ENCODE measurements around the gene ATXN1. TPM values are rescaled to one million over a fixed set of nuclear protein-coding genes. Genes with fewer than 3 reads are reported as not detected.

Gene ATXN1
- total RNA-seq, 5 donors from 2014 or later (not counting 1 experiment from before 2014, with no cell fraction given), result 65.1 to 101 (median 77.5) TPM

DNA sequence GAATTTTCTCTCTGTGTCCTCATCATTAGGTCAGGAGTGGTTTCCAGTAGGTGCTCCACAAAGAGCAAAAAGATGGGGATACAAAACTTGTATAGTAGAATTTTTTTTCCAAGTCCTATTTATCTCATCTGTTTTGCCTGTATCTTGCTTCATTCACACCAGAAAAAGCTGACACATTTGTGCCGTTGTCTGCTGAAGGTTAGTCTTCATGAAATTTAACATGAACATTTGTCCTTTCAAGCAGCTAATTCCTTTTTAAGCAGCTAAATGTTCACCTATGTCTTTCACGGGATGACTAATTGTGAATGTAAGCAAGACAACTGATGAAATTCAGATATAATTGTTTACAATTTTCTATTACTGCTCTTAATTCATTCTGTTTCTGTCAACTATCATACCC lies 83.8 kb downstream of the ATXN1 start:
- no peak overlapping the region for H3K27ac ChIP-seq (ENCODE audit: low read length)
- ATAC-seq (replicated peaks in 1 of 4) (no peak), DNase-seq (no peak)
- Mint-ChIP-seq H3K4me1 (peaks cover 3 to 31% (median 19%) of the 10 kb centered on the region in 3 donors), H3K27ac (peak overlapping the region in 1 of 2 donors; percentile 22), H3K27me3 (no peaks in the 10 kb centered on the region), H3K9me3 (no peaks in the 10 kb centered on the region), H3K36me3 (peaks cover 38% of the 10 kb centered on the region), H3K4me3 (no peak overlapping the region)
- H3K9me3 ChIP-seq, result no peaks in the 10 kb centered on the region
- ChIA-PET CTCF (interaction anchor here in 1 of 2 donors (0.7 kb wide), 1 partner anchor 971 kb away, joined by 3 read pairs; no protein-coding TSS in a partner anchor), POLR2A (no interaction called here)
- peaks cover 0 to 2% of the 10 kb centered on the region in 2 experiments for H3K4me1 ChIP-seq (ENCODE audit: control insufficient read depth in 1 of 2, extremely low read depth in 1 of 2, insufficient read depth in 2 of 2, low read length in 2 of 2)
- WGBS (ENCODE audit: insufficient coverage), result no CpG with 5 or more reads among the region's 2 CpGs
- no peak overlapping the region for H3K4me3 ChIP-seq (ENCODE audit: control insufficient read depth in 1 of 2, extremely low read depth in 1 of 2, low read length in 1 of 2)
- no peaks in the 10 kb centered on the region for H3K27me3 ChIP-seq (replicated peaks in 1 of 2; ENCODE audit: control insufficient read depth in 2 of 2, extremely low read depth in 1 of 2, insufficient read depth in 2 of 2, low read length in 1 of 2)
- H3K36me3 ChIP-seq (ENCODE audit: control insufficient read depth in 2 of 2, extremely low read depth in 1 of 2, insufficient read depth in 1 of 2, low read length in 1 of 2), result peaks cover 0 to 16% of the 10 kb centered on the region in 2 donors

DNA sequence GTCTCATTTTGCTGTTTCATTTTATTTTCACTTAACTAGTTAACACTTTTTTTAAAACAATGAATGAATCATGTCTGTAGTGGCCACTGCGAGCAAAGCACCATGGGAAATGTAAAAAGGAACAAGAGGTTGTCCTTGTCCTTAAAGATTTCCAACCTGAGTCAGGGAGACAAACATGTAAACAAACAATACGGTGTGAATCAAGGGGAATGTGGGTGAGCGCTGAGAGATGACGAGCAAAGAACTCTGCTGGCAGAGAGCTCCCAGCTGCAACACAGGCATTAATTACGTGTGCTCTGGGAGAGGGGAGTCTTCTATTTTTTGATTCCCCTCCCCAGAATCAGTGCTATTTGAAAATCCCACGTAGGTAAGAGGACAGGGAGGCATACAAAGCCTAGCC lies 84.3 kb downstream of the ATXN1 start:
- CTCF ChIA-PET, result no interaction called here
- WGBS (ENCODE audit: insufficient coverage), result no CpG with 5 or more reads among the region's 6 CpGs
- Mint-ChIP-seq H3K36me3 (peaks cover 35% of the 10 kb centered on the region), H3K9me3 (no peaks in the 10 kb centered on the region), H3K27me3 (no peaks in the 10 kb centered on the region), H3K4me3 (no peak overlapping the region), H3K4me1 (peaks cover 8 to 35% (median 23%) of the 10 kb centered on the region in 3 donors), H3K27ac (peak overlapping the region in 1 of 2 donors; percentile 33)
- no peak for DNase-seq
- Histone ChIP-seq H3K9me3 (no peaks in the 10 kb centered on the region), H3K27ac (ENCODE audit: low read length) (no peak overlapping the region), H3K4me1 (ENCODE audit: control insufficient read depth in 1 of 2, extremely low read depth in 1 of 2, insufficient read depth in 2 of 2, low read length in 2 of 2) (peaks cover 0 to 5% of the 10 kb centered on the region in 2 experiments), H3K36me3 (ENCODE audit: control insufficient read depth in 2 of 2, extremely low read depth in 1 of 2, insufficient read depth in 1 of 2, low read length in 1 of 2) (peaks cover 0 to 16% of the 10 kb centered on the region in 2 donors), H3K27me3 (replicated peaks in 1 of 2; ENCODE audit: control insufficient read depth in 2 of 2, extremely low read depth in 1 of 2, insufficient read depth in 2 of 2, low read length in 1 of 2) (no peaks in the 10 kb centered on the region), H3K4me3 (ENCODE audit: control insufficient read depth in 1 of 2, extremely low read depth in 1 of 2, low read length in 1 of 2) (no peak overlapping the region)
- POLR2A ChIA-PET, result no interaction called here
- ATAC-seq (replicated peaks in 1 of 4), result no peak

DNA sequence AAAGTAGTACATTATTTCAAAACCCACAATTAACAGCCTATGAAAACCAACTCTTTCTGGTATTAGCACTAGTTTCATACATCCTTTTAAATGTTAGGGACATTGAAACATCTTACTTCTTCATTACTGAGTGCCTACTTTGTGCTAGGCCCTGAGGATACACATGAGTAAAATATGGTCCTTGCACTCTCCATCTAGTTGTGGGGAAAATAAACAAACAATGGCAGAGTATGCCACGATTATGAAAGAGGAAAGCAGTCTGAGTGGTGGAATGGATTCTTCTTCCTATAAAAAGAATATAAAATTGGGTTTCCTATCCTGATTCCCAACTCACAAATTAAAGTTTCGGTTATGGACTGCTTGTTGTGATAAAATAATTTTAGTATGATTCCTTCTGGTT lies 84.9 kb downstream of the ATXN1 start:
- no peak overlapping the region for H3K27ac ChIP-seq (ENCODE audit: low read length)
- DNase-seq (no peak), ATAC-seq (replicated peaks in 1 of 4) (no peak)
- H3K36me3 ChIP-seq (ENCODE audit: control insufficient read depth in 2 of 2, extremely low read depth in 1 of 2, insufficient read depth in 1 of 2, low read length in 1 of 2), result peaks cover 0 to 10% of the 10 kb centered on the region in 2 donors
- Mint-ChIP-seq H3K9me3 (no peaks in the 10 kb centered on the region), H3K4me3 (no peak overlapping the region), H3K4me1 (peaks cover 9 to 40% (median 28%) of the 10 kb centered on the region in 3 donors), H3K36me3 (peaks cover 29% of the 10 kb centered on the region), H3K27me3 (no peaks in the 10 kb centered on the region), H3K27ac (peak overlapping the region in 1 of 2 donors; percentile 34)
- H3K4me3 ChIP-seq (ENCODE audit: control insufficient read depth in 1 of 2, extremely low read depth in 1 of 2, low read length in 1 of 2), result no peak overlapping the region
- H3K27me3 ChIP-seq (replicated peaks in 1 of 2; ENCODE audit: control insufficient read depth in 2 of 2, extremely low read depth in 1 of 2, insufficient read depth in 2 of 2, low read length in 1 of 2), result no peaks in the 10 kb centered on the region
- no peaks in the 10 kb centered on the region for H3K9me3 ChIP-seq
- peaks cover 0 to 5% of the 10 kb centered on the region in 2 experiments for H3K4me1 ChIP-seq (ENCODE audit: control insufficient read depth in 1 of 2, extremely low read depth in 1 of 2, insufficient read depth in 2 of 2, low read length in 2 of 2)
- ChIA-PET CTCF (no interaction called here), POLR2A (no interaction called here)
- WGBS (ENCODE audit: insufficient coverage), result no CpG with 5 or more reads among the region's 2 CpGs

DNA sequence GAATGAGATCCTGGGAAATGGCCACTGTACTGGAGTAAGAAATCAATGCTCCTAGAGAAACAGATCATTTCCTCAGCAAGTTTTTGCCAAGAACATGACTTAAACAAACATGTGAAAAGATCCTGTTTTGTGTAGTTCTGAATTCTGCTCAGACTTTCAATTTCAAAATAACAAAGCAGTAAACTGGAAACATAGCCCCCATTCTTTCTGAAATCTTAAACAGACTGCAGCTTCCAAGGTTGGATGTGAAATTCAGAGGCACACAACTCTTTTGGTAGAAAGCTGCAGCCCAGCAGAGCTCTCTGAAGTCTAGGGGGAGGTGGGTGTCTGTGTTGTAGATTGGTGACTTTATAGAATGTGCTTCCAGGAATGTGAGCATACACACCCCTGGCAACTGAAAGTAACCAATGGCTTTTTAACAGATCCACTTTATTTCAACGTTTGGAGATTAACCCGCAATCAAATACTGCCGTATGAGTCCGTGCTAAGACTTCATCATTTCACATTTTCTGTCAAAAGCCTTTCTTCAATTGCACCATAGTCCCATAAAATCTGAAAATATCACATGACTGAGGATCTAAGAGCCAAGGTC lies 86.4 kb downstream of the ATXN1 start:
- 83% methylated on average over 3 of the region's 4 CpGs for WGBS (ENCODE audit: insufficient coverage)
- H3K4me3 ChIP-seq (ENCODE audit: control insufficient read depth in 1 of 2, extremely low read depth in 1 of 2, low read length in 1 of 2), result no peak overlapping the region
- ATAC-seq (replicated peaks in 1 of 4) (no peak), DNase-seq (no peak)
- H3K9me3 ChIP-seq, result no peaks in the 10 kb centered on the region
- H3K4me1 ChIP-seq (ENCODE audit: control insufficient read depth in 1 of 2, extremely low read depth in 1 of 2, insufficient read depth in 2 of 2, low read length in 2 of 2), result peaks cover 0 to 9% of the 10 kb centered on the region in 2 experiments
- no peak overlapping the region for H3K4me3 Mint-ChIP-seq
- no peak overlapping the region for H3K27ac ChIP-seq (ENCODE audit: low read length)
- H3K27ac Mint-ChIP-seq, result no peak overlapping the region
- ChIA-PET CTCF (interaction anchor here in 1 of 2 donors (0.7 kb wide), 1 partner anchor 160 kb away, joined by 7 read pairs; no protein-coding TSS in a partner anchor), POLR2A (no interaction called here)
- peaks cover 0 to 3% of the 10 kb centered on the region in 2 donors for H3K36me3 ChIP-seq (ENCODE audit: control insufficient read depth in 2 of 2, extremely low read depth in 1 of 2, insufficient read depth in 1 of 2, low read length in 1 of 2)
- peaks cover 17 to 51% (median 42%) of the 10 kb centered on the region in 3 donors for H3K4me1 Mint-ChIP-seq
- H3K27me3 Mint-ChIP-seq, result no peaks in the 10 kb centered on the region
- H3K27me3 ChIP-seq (replicated peaks in 1 of 2; ENCODE audit: control insufficient read depth in 2 of 2, extremely low read depth in 1 of 2, insufficient read depth in 2 of 2, low read length in 1 of 2), result no peaks in the 10 kb centered on the region
- peaks cover 19% of the 10 kb centered on the region for H3K36me3 Mint-ChIP-seq
- H3K9me3 Mint-ChIP-seq, result no peaks in the 10 kb centered on the region

DNA sequence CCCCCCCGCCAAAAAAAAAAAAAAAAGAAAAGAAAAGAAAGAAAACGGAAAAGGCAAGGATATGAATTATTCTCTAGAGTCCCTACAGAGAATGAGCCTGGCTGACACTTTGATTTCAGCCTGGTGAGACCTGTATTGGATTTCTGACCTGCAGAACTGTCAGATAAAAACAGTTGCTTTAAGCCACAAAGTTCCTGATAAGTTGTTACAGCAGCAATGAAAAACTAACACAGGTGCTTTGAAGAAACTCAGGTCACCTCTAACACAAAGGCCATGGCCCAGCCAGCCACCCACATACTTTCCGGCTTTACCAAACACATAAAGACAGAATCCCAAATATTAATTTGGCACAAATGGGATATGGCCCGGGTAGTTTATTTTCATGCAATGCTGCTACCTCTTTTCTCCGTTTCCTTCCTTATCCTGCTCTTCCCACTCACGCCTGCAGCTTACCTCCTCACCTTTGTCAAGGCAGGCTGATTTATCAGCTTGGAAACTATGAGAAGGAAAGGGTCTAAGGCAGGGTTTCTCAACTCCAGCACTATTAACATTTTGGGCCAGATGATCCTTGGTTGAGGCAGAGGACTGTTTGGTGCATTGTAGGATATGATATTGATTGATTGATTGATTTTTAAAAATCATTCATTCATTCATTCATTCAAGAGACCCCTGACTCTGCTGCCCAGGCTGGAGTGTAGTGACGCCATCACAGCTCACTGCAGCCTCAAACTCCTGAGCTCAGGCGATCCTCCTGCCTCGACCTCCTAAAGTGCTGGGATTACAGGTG lies 88.1 kb downstream of the ATXN1 start:
- Histone ChIP-seq H3K27me3 (replicated peaks in 1 of 2; ENCODE audit: control insufficient read depth in 2 of 2, extremely low read depth in 1 of 2, insufficient read depth in 2 of 2, low read length in 1 of 2) (no peaks in the 10 kb centered on the region), H3K27ac (ENCODE audit: low read length) (no peak overlapping the region), H3K4me3 (ENCODE audit: control insufficient read depth in 1 of 2, extremely low read depth in 1 of 2, low read length in 1 of 2) (no peak overlapping the region), H3K4me1 (ENCODE audit: control insufficient read depth in 1 of 2, extremely low read depth in 1 of 2, insufficient read depth in 2 of 2, low read length in 2 of 2) (peaks cover 0 to 14% of the 10 kb centered on the region in 2 experiments), H3K36me3 (ENCODE audit: control insufficient read depth in 2 of 2, extremely low read depth in 1 of 2, insufficient read depth in 1 of 2, low read length in 1 of 2) (peaks cover 0 to 3% of the 10 kb centered on the region in 2 donors), H3K9me3 (no peaks in the 10 kb centered on the region)
- ChIA-PET POLR2A (no interaction called here), CTCF (interaction anchor here (0.6 to 0.7 kb wide), 4 partner anchors 52 to 311 kb away, joined by 3 to 8 read pairs (median 4); no protein-coding TSS in a partner anchor)
- Mint-ChIP-seq H3K9me3 (peaks cover 0 to 4% (median 0%) of the 10 kb centered on the region in 3 donors), H3K36me3 (peaks cover 12% of the 10 kb centered on the region), H3K4me1 (peaks cover 30 to 65% (median 54%) of the 10 kb centered on the region in 3 donors), H3K4me3 (no peak overlapping the region), H3K27ac (peak overlapping the region in 1 of 2 donors; percentile 37), H3K27me3 (no peaks in the 10 kb centered on the region)
- 93% methylated on average over 4 of the region's 9 CpGs for whole genome bisulfite sequencing (ENCODE audit: insufficient coverage)
- no peak for ATAC-seq (replicated peaks in 1 of 4)
- no peak for DNase-seq
